DND-41 (cell line): ENCODE results near the gene DCLK2.

ENCODE experiments used
- ATAC-seq: fragments of 200-7000 bp; cut with Tn5 transposase; 3 replicates; pipeline ENCODE4 v1.9.1; 2021; ENCODE audit warnings: low read depth; ENCODE audit not compliant: insufficient read depth
- DNase-seq: peaks from one replicate; pipeline ENCODE4 v3.0.0-alpha.2; 2020
- H2AFZ ChIP-seq: 2 replicates; pipeline ENCODE4 v1.6.0; 2012; ENCODE audit warnings: low read depth, low read length
- H3K27ac ChIP-seq: 2 replicates; pipeline ENCODE4 v1.5.1; 2012; ENCODE audit warnings: low read length, inconsistent platforms
- H3K27me3 ChIP-seq: fragments of 200-600 bp; sonication (generic); 2 replicates; pipeline ENCODE4 v1.6.0; 2012; ENCODE audit warnings: low read length, mild to moderate bottlenecking, inconsistent platforms; ENCODE audit not compliant: insufficient read depth, poor library complexity
- H3K36me3 ChIP-seq: 2 replicates; pipeline ENCODE4 v1.5.1; 2012; ENCODE audit warnings: low read length, inconsistent platforms; ENCODE audit not compliant: insufficient read depth
- H3K4me1 ChIP-seq: 2 replicates; pipeline ENCODE4 v1.5.1; 2012; ENCODE audit warnings: mild to moderate bottlenecking, low read length; ENCODE audit not compliant: insufficient read depth
- H3K4me2 ChIP-seq: 2 replicates; pipeline ENCODE4 v1.6.0; 2012; ENCODE audit warnings: mild to moderate bottlenecking, moderate library complexity, low read length, inconsistent platforms; ENCODE audit not compliant: insufficient read depth
- H3K4me3 ChIP-seq, 2 experiments: fragments of 200-600 bp in 1 of 2; shearing (Covaris generic) in 1 of 2; 2 replicates each; pipeline ENCODE4 v1.5.1; 2012 to 2016; ENCODE audit warnings: inconsistent platforms in 2 of 2, low read length in 2 of 2, mild to moderate bottlenecking in 2 of 2, low read depth in 1 of 2, moderate library complexity in 1 of 2
- H3K79me2 ChIP-seq: 2 replicates; pipeline ENCODE4 v1.6.0; 2012; ENCODE audit warnings: low read length, inconsistent platforms; ENCODE audit not compliant: insufficient read depth
- H3K9ac ChIP-seq: 2 replicates; pipeline ENCODE4 v1.6.0; 2012; ENCODE audit warnings: low read depth, mild to moderate bottlenecking, inconsistent platforms, low read length, moderate library complexity
- H3K9me3 ChIP-seq: 2 replicates; pipeline ENCODE4 v1.5.1; 2012; ENCODE audit warnings: low read length, moderate library complexity, mild to moderate bottlenecking, inconsistent platforms; ENCODE audit not compliant: insufficient read depth, severe bottlenecking
- H4K20me1 ChIP-seq: 2 replicates; pipeline ENCODE4 v1.6.0; 2012; ENCODE audit warnings: low read length; ENCODE audit not compliant: insufficient read depth
- EZH2 ChIP-seq: IDR thresholded peaks from 3 replicates; pipeline ENCODE4 v1.6.1; 2012; ENCODE audit warnings: borderline replicate concordance, low read depth, mild to moderate bottlenecking, moderate library complexity, low read length, inconsistent platforms; ENCODE audit not compliant: severe bottlenecking
- TF ChIP-seq, protein P1 (sequence below): IDR thresholded peaks from 2 replicates; pipeline ENCODE4 v1.5.1; 2012; ENCODE audit warnings: borderline replicate concordance, low read length, moderate library complexity, mild to moderate bottlenecking; ENCODE audit not compliant: poor library complexity, severe bottlenecking; ENCODE audit errors: extremely low read depth

The DCLK2 gene

GRCh38 chr4:150127757-150128156 lies 49.5 kb downstream of the DCLK2 start:
- no peak for ATAC-seq
- no peak for DNase-seq
- no peak overlapping the region for H2AFZ ChIP-seq

GRCh38 chr4:150130933-150131332 lies 52.7 kb downstream of the DCLK2 start:
- no peak for TF ChIP-seq EZH2
- TF ChIP-seq, protein P1, sequence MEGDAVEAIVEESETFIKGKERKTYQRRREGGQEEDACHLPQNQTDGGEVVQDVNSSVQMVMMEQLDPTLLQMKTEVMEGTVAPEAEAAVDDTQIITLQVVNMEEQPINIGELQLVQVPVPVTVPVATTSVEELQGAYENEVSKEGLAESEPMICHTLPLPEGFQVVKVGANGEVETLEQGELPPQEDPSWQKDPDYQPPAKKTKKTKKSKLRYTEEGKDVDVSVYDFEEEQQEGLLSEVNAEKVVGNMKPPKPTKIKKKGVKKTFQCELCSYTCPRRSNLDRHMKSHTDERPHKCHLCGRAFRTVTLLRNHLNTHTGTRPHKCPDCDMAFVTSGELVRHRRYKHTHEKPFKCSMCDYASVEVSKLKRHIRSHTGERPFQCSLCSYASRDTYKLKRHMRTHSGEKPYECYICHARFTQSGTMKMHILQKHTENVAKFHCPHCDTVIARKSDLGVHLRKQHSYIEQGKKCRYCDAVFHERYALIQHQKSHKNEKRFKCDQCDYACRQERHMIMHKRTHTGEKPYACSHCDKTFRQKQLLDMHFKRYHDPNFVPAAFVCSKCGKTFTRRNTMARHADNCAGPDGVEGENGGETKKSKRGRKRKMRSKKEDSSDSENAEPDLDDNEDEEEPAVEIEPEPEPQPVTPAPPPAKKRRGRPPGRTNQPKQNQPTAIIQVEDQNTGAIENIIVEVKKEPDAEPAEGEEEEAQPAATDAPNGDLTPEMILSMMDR, result no peak
- no peak for ATAC-seq

More at GRCh38 chr4:150127757-150128156, 49.5 kb downstream of the DCLK2 start:
- H4K20me1 ChIP-seq, result no peaks in the 10 kb centered on the region
- TF ChIP-seq, protein P1, result no peak
- no peak for TF ChIP-seq EZH2
- no peaks in the 10 kb centered on the region for H3K9me3 ChIP-seq
- peaks cover 3% of the 10 kb centered on the region for H3K27me3 ChIP-seq
- no peak overlapping the region for H3K4me2 ChIP-seq
- no peaks in the 10 kb centered on the region for H3K4me1 ChIP-seq
- no peak overlapping the region for H3K4me3 ChIP-seq
- H3K27ac ChIP-seq, result no peak overlapping the region
- no peak overlapping the region for H3K9ac ChIP-seq
- H3K36me3 ChIP-seq, result no peaks in the 10 kb centered on the region
- H3K79me2 ChIP-seq, result no peaks in the 10 kb centered on the region

DNA sequence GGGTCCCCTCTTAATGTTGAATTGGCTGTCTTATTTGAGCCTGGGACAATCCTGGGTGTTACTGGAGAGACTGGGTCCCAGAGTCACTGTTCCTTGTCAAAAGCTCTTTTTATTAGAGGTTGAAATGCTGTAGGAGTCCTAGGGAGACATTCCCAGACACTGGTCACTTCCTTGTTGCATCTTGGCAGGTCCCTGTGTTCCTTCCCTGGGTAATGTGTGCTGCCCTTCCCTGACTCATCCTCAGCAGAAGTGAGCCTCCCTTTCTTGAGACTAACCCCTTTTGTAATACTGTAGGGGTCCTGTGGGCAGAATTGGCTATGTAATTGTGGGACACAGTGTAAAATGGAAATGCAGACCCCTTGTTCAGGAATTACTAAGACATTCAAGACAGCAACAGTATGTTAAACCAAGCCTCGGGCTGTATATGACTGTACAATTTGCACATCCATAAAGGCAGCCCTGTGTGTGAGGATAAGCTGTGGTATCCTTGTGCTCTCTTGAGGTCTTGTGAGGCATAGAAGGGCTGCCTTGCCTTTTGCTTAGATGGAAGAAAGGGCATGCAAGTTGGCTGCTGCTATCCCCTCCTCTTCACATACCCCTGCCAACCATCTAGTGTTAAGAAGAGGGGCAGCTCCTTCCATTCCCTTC lies 53.5 kb downstream of the DCLK2 start:
- ATAC-seq (no peak), DNase-seq (no peak)
- Histone ChIP-seq H3K79me2 (no peaks in the 10 kb centered on the region), H3K9ac (no peak overlapping the region), H3K27ac (no peak overlapping the region), H3K4me1 (no peaks in the 10 kb centered on the region), H2AFZ (no peak overlapping the region), H3K4me3 (no peak overlapping the region), H3K9me3 (no peaks in the 10 kb centered on the region), H3K27me3 (peaks cover 5% of the 10 kb centered on the region), H4K20me1 (no peaks in the 10 kb centered on the region), H3K4me2 (no peak overlapping the region), H3K36me3 (no peaks in the 10 kb centered on the region)
- TF ChIP-seq, protein P1, result no peak
- TF ChIP-seq EZH2, result no peak

More at GRCh38 chr4:150130933-150131332, 52.7 kb downstream of the DCLK2 start:
- Histone ChIP-seq H3K79me2 (no peaks in the 10 kb centered on the region), H3K27ac (no peak overlapping the region), H3K4me2 (no peak overlapping the region), H3K4me1 (no peaks in the 10 kb centered on the region), H3K4me3 (no peak overlapping the region), H3K27me3 (peaks cover 5% of the 10 kb centered on the region), H2AFZ (no peak overlapping the region), H3K36me3 (no peaks in the 10 kb centered on the region), H4K20me1 (no peaks in the 10 kb centered on the region), H3K9ac (no peak overlapping the region), H3K9me3 (no peaks in the 10 kb centered on the region)
- no peak for DNase-seq

- H3K27ac ChIP-seq, result no peak overlapping the region
- no peaks in the 10 kb centered on the region for H3K79me2 ChIP-seq
- no peak for DNase-seq
- no peak overlapping the region for H3K4me2 ChIP-seq
- H2AFZ ChIP-seq, result no peak overlapping the region
- H3K4me3 ChIP-seq, result no peak overlapping the region
- H3K4me1 ChIP-seq, result no peaks in the 10 kb centered on the region
- H4K20me1 ChIP-seq, result no peaks in the 10 kb centered on the region
- H3K9me3 ChIP-seq, result no peaks in the 10 kb centered on the region
- no peak for ATAC-seq
- no peak overlapping the region for H3K9ac ChIP-seq
- peaks cover 5% of the 10 kb centered on the region for H3K27me3 ChIP-seq
- no peak for TF ChIP-seq EZH2
- TF ChIP-seq, protein P1, result no peak
- H3K36me3 ChIP-seq, result no peaks in the 10 kb centered on the region
Observed at GRCh38 chr4:150133605-150134004, 55.4 kb downstream of the DCLK2 start.
